KMS-11 (cell line): ENCODE data around the gene AHCYL2.
"Not testable (repeated sequence)": the region's sequence is repeated elsewhere in the genome, so short reads cannot be mapped to it uniquely, and the experiment has no call there.

ENCODE experiments used
- H2AFZ ChIP-seq: fragments of 200-600 bp; sonication (generic); 2 replicates; pipeline ENCODE4 v1.6.1; 2016; ENCODE audit warnings: antibody characterized with exemption, mixed run types, low read depth
- H3K27ac ChIP-seq: fragments of 200-600 bp; sonication (generic); 2 replicates; pipeline ENCODE4 v1.6.1; 2016; ENCODE audit warnings: mild to moderate bottlenecking, mixed run types
- H3K27me3 ChIP-seq: fragments of 200-600 bp; sonication (generic); 2 replicates; pipeline ENCODE4 v1.6.1; 2017; ENCODE audit warnings: mild to moderate bottlenecking, low read depth, mixed run types, moderate library complexity; ENCODE audit not compliant: insufficient read depth
- H3K36me3 ChIP-seq: fragments of 200-600 bp; sonication (generic); 2 replicates; pipeline ENCODE4 v1.6.1; 2017; ENCODE audit warnings: mild to moderate bottlenecking, mixed run types; ENCODE audit not compliant: insufficient read depth
- H3K4me1 ChIP-seq: fragments of 200-600 bp; sonication (generic); 2 replicates; pipeline ENCODE4 v1.6.1; 2016; ENCODE audit warnings: mild to moderate bottlenecking, low read depth, mixed run types; ENCODE audit not compliant: poor library complexity, severe bottlenecking
- H3K4me2 ChIP-seq: fragments of 200-600 bp; sonication (generic); 2 replicates; pipeline ENCODE4 v1.7.0; 2016; ENCODE audit warnings: mild to moderate bottlenecking, mixed run types
- H3K4me3 ChIP-seq: fragments of 200-600 bp; sonication (generic); IDR thresholded peaks from 2 replicates; pipeline ENCODE4 v1.6.1; 2017; ENCODE audit warnings: low read depth, low read length, mixed read lengths; ENCODE audit not compliant: insufficient read depth
- H3K79me2 ChIP-seq: fragments of 200-600 bp; sonication (generic); 2 replicates; pipeline ENCODE4 v1.6.1; 2016; ENCODE audit warnings: low read depth, mixed run types; ENCODE audit not compliant: insufficient read depth
- H3K9ac ChIP-seq: fragments of 200-600 bp; sonication (generic); 2 replicates; pipeline ENCODE4 v1.6.1; 2016; ENCODE audit warnings: mild to moderate bottlenecking, mixed run types
- H4K20me1 ChIP-seq: fragments of 200-600 bp; sonication (generic); 2 replicates; pipeline ENCODE4 v1.6.1; 2016; ENCODE audit warnings: mild to moderate bottlenecking, mixed run types; ENCODE audit not compliant: insufficient read depth
- TF ChIP-seq, protein P1 (sequence below): fragments of 200-600 bp; sonication (generic); conservative IDR thresholded peaks from 2 replicates; pipeline ENCODE4 v1.6.1; 2017; ENCODE audit warnings: low read depth, mild to moderate bottlenecking, antibody characterized with exemption, low read length, moderate library complexity, mixed read lengths

Gene AHCYL2

DNA sequence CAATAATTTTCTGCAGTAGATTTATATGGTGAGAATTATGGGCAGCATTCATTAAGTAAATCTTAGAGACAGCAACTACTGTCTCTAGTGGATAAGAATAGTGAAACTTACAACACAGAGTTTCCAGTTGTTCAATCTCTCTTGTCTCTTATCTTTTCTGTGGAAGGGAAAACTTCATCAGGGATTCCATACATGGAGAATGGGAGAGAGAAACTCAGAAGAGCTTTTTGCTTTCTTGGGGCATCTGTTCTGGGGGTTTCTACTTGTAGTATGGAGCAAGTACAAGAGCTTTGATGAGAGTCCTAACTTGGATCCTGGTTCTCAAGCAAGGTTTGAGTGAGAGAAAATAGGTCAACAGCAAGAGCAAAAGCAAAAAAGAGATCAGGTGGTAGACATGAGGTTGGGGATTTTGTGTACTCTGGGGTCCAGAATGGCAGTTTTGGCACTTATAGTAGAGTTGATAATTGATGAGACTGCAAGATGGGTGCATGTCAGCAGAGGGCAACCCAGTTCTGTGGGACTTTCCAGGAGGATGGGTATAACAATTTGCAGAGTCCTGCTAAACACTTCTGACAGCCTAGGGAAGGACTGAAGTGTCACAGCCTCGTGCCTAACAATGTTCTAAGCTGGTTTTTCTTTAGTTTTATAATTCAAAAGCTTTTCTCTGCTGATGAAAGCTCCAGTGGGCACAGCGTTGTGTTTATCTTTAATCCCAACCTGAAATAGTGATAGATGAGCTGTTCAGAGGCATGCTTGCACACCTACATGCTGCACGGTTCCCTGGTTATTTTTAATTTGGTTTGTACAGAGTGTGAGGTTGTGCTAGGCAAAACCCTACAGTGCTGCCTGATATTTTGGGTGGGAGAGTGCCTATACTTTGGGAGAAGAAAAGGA is 177.4 kb downstream of the AHCYL2 start:
- Histone ChIP-seq H3K79me2 (no peaks in the 10 kb centered on the region), H3K9ac (peak overlapping the region; percentile 68), H3K4me1 (peaks cover 79% of the 10 kb centered on the region), H3K4me2 (peak overlapping the region; percentile 82), H2AFZ (peak overlapping the region; percentile 32), H4K20me1 (no peaks in the 10 kb centered on the region), H3K4me3 (no peak overlapping the region), H3K27ac (peak overlapping the region; percentile 91), H3K36me3 (no peaks in the 10 kb centered on the region), H3K27me3 (no peaks in the 10 kb centered on the region)
- TF ChIP-seq, protein P1, sequence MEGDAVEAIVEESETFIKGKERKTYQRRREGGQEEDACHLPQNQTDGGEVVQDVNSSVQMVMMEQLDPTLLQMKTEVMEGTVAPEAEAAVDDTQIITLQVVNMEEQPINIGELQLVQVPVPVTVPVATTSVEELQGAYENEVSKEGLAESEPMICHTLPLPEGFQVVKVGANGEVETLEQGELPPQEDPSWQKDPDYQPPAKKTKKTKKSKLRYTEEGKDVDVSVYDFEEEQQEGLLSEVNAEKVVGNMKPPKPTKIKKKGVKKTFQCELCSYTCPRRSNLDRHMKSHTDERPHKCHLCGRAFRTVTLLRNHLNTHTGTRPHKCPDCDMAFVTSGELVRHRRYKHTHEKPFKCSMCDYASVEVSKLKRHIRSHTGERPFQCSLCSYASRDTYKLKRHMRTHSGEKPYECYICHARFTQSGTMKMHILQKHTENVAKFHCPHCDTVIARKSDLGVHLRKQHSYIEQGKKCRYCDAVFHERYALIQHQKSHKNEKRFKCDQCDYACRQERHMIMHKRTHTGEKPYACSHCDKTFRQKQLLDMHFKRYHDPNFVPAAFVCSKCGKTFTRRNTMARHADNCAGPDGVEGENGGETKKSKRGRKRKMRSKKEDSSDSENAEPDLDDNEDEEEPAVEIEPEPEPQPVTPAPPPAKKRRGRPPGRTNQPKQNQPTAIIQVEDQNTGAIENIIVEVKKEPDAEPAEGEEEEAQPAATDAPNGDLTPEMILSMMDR, result peak; percentile 60; the same call in 1 of the 2 replicates

DNA sequence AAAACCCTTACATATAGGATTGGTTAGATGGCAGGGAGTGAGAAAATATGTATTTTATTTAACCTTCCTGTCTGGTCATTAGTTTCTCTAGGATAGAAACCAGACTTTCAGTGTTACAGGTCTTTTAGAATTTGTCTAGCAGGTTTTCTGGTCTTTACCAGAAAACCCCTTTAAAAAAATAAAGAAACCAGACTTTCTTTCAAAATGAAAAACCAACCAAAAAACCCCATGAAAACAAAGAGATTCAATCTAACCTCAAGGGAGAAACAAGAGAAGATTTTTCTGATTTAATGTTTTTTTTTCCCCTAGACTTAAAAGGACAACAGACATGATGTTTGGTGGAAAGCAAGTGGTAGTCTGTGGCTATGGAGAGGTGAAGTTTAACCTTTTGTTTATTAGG is 180.7 kb downstream of the AHCYL2 start:
- Histone ChIP-seq H3K79me2 (no peaks in the 10 kb centered on the region), H3K4me3 (no peak overlapping the region), H3K9ac (no peak overlapping the region), H3K27ac (peak overlapping the region; percentile 47), H3K27me3 (no peaks in the 10 kb centered on the region), H3K36me3 (no peaks in the 10 kb centered on the region; the same call in 1 of the 2 replicates), H4K20me1 (no peaks in the 10 kb centered on the region), H2AFZ (no peak overlapping the region), H3K4me2 (peak overlapping the region; percentile 61), H3K4me1 (peaks cover 65% of the 10 kb centered on the region)
- TF ChIP-seq, protein P1, result no peak

DNA sequence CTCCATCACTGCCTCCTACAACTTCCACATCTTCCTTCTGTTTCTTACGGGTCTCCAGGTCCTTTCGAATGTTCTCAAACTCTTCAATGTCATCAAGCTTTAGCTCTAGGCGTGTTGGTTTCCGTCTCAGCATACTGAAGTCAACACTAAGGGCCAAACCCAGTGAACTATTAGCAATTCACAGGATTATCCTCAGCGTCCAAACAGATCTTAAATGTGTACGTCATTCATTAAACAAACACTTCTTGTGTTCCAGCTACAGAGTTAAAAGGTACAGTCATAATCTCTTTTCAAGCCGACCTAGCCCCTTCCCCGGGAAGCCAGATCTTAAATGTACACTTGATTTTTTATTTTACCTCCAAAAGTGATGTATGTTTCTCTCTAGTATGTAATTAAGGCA is 185.4 kb downstream of the AHCYL2 start:
- H4K20me1 ChIP-seq, H3K79me2 ChIP-seq, H3K4me3 ChIP-seq, H2AFZ ChIP-seq, H3K27me3 ChIP-seq, H3K4me2 ChIP-seq, H3K36me3 ChIP-seq, H3K27ac ChIP-seq, H3K9ac ChIP-seq: not testable (repeated sequence)
- H3K4me1 ChIP-seq, result peaks cover 18% of the 10 kb centered on the region

DNA sequence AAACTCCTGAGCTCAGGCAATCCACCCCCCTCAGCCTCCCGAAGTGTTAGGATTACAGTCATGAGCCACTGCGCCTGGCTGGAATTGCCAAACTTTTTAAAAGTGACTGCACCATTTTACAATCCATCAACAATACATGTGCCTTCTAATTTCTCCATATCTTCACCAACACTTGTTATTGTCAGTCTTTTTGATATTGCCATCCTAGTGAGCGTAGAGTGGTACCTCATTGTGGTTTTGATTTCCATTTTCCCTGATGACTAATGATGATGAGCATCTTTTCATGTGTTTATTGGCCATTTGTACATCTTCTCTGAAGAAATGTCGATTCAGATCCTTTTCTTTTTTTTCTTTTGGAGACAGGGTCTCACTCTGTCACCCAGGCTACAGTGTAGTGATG is 187.7 kb downstream of the AHCYL2 start:
- no peak overlapping the region for H3K9ac ChIP-seq
- no peak overlapping the region for H3K4me3 ChIP-seq
- no peak overlapping the region for H2AFZ ChIP-seq
- no peak overlapping the region for H3K27ac ChIP-seq
- H3K27me3 ChIP-seq, result no peaks in the 10 kb centered on the region
- no peaks in the 10 kb centered on the region for H3K79me2 ChIP-seq
- no peaks in the 10 kb centered on the region for H3K4me1 ChIP-seq
- H3K4me2 ChIP-seq, result no peak overlapping the region
- TF ChIP-seq, protein P1, result no peak
- no peaks in the 10 kb centered on the region for H4K20me1 ChIP-seq
- no peaks in the 10 kb centered on the region; the same call in 1 of the 2 replicates for H3K36me3 ChIP-seq

DNA sequence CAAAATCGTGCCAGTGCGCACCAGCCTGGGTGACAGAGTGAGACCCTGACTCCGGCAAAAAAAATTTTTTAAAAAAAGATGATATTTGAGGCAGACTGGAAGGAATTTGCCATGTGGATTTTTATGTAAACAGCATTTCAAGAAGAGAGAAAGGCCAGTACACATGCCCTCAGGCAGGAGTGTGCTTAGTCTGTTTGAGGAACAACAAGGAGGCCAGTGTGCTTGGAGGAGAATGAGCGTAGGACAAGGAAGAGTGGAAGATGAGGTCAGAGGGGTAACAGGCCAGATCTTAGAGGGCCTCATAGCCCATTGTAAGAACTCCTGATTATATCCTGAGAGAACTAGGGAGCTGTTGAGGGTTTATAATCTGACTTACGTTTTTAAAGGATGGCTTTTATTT is 192.2 kb downstream of the AHCYL2 start:
- no peak overlapping the region for H3K9ac ChIP-seq
- no peaks in the 10 kb centered on the region for H3K27me3 ChIP-seq
- H3K4me1 ChIP-seq, result no peaks in the 10 kb centered on the region
- H2AFZ ChIP-seq, result no peak overlapping the region
- no peaks in the 10 kb centered on the region for H3K36me3 ChIP-seq
- H3K4me2 ChIP-seq, result no peak overlapping the region
- H4K20me1 ChIP-seq, result no peaks in the 10 kb centered on the region
- TF ChIP-seq, protein P1, result no peak
- no peak overlapping the region for H3K27ac ChIP-seq
- no peaks in the 10 kb centered on the region for H3K79me2 ChIP-seq
- H3K4me3 ChIP-seq, result no peak overlapping the region
